Right atrium auricular region (tissue), 2 donors: ENCODE measurements around the gene LINGO4. TPM values are rescaled to one million over a fixed set of nuclear protein-coding genes. Genes with fewer than 3 reads are reported as not detected.

Source experiments
- DNase-seq: peaks from one replicate; pipeline ENCODE4 v3.0.0-alpha.2; 2019; ENCODE audit warnings: low spot score
- H3K27ac ChIP-seq, 2 donors: fragments of 200-600 bp; sonication (generic); 1 replicate in 1 of 2; 2 replicates in 1 of 2; pipeline ENCODE4 v1.5.1; 2016 to 2019
- H3K27me3 ChIP-seq, 2 donors: fragments of 200-600 bp; sonication (generic); one replicate each; pipeline versions ENCODE4 v1.5.1 to v1.6.0; 2017 to 2019
- H3K36me3 ChIP-seq: fragments of 200-600 bp; sonication (generic); one replicate; pipeline ENCODE4 v1.5.1; 2016
- H3K4me1 ChIP-seq, 2 donors: fragments of 200-600 bp; sonication (generic); one replicate each; pipeline versions ENCODE4 v1.5.1 to v1.6.0; 2017 to 2019
- H3K4me3 ChIP-seq, 2 donors: fragments of 200-600 bp; sonication (generic); 1 replicate in 1 of 2; 2 replicates in 1 of 2; pipeline ENCODE4 v1.5.1; 2017 to 2019; ENCODE audit warnings: mild to moderate bottlenecking in 1 of 2, moderate library complexity in 1 of 2
- H3K9me3 ChIP-seq, 2 donors: fragments of 200-600 bp; sonication (generic); one replicate each; pipeline ENCODE4 v1.5.1; 2019
- total RNA-seq, 2 donors: library from RNA; depleted of rRNA; stranded (reverse); fragments of >200 nt; gene quantifications; one replicate each; pipeline ENCODE4 v1.1.0, GENCODE V29; 2016
- TF ChIP-seq, protein P1 (sequence below), 2 donors: fragments of 200-600 bp; sonication (generic); IDR thresholded peaks; one replicate each; pipeline ENCODE4 v1.5.1; 2019; ENCODE audit warnings: antibody characterized with exemption in 2 of 2

Gene LINGO4
- total RNA-seq, 2 donors from 2014 or later = 0.20 to 0.33 TPM

DNA sequence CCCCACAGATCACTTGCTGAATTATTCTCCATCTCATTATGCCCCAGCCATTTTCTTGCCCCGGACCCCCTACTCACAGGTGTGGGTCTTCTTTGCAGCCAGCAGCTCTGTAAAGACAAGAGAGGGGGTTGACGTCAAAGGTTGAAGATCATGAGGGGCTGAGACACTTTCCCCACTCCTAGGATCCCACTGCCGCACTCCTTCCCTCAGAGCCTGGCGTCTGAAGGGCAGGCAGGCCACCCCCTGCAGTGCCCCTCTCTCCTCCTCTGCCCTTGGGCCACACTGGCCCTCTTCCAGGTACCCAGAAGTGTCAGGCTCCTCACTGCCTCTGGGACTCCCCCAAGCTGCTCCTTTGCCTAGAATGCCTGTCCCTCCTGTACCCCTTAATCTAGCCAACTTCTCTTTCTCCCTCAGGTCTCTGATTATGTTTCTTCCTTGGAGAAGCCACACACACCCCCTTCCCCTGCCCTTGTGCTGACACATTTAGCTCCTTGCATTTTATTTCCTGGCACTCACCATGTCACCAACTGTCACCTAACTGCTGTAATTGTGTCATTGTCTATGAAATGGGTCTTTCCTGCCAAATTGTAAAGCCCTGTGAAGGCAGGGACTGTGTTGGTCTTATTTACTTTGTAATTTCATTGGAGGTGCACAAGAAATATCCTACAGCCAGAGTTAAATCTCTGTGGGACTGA is 24.3 kb upstream of the LINGO4 start:
- TF ChIP-seq, protein P1, sequence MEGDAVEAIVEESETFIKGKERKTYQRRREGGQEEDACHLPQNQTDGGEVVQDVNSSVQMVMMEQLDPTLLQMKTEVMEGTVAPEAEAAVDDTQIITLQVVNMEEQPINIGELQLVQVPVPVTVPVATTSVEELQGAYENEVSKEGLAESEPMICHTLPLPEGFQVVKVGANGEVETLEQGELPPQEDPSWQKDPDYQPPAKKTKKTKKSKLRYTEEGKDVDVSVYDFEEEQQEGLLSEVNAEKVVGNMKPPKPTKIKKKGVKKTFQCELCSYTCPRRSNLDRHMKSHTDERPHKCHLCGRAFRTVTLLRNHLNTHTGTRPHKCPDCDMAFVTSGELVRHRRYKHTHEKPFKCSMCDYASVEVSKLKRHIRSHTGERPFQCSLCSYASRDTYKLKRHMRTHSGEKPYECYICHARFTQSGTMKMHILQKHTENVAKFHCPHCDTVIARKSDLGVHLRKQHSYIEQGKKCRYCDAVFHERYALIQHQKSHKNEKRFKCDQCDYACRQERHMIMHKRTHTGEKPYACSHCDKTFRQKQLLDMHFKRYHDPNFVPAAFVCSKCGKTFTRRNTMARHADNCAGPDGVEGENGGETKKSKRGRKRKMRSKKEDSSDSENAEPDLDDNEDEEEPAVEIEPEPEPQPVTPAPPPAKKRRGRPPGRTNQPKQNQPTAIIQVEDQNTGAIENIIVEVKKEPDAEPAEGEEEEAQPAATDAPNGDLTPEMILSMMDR (IDR thresholded peaks at IDR 0.05) = no peak
- Histone ChIP-seq H3K27me3 (no peaks in the 10 kb centered on the region), H3K9me3 (no peaks in the 10 kb centered on the region), H3K4me1 (peaks cover 0 to 32% of the 10 kb centered on the region in 2 donors), H3K27ac (no peak overlapping the region), H3K4me3 (no peak overlapping the region), H3K36me3 (no peaks in the 10 kb centered on the region)
- DNase-seq = no peak

DNA sequence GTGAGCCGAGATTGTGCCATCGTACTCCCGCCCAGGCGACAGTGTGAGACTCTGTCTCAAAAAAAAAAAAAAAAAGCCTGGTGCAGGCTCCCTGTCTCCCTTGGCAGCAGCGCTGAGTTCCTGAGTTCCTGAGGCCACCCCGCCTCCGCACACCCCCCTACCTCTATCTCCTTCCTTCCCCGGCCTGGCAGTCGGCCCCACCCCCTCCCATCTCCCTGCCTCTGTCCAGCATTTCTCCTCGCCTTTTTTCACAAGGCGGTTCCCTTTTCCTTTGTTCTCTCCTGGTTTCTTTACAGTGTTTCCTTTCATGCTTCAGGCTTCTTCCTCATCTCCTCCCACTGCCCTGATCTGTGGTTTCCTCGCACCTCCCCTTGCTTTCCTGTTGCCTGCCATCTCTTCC is 23.7 kb upstream of the LINGO4 start:
- DNase-seq = no peak
- Histone ChIP-seq H3K4me3 (no peak overlapping the region), H3K36me3 (no peaks in the 10 kb centered on the region), H3K27ac (no peak overlapping the region), H3K4me1 (peaks cover 0 to 32% of the 10 kb centered on the region in 2 donors), H3K27me3 (no peaks in the 10 kb centered on the region), H3K9me3 (no peaks in the 10 kb centered on the region)
- TF ChIP-seq, protein P1 (IDR thresholded peaks at IDR 0.05) = no peak

DNA sequence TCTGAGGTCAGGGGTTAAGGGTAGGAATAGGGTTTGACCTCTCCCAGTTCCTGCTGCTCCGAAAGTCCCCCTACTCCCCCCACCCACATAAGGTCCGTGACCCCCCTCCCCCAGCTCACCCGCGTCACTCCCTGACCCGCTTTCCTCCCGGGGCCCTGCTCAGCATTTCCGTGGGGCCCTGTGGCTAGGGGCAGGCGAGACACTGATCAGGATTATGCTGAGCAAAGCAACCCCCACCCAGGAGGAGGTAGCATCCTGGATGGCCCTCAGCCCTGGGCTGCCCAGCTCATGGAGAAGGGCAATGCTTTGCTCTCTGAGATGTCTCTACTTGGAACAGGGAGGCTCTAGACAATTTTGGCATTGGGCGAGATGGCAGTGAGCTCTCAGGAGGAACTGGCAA is 22.6 kb upstream of the LINGO4 start:
- no peaks in the 10 kb centered on the region for H3K27me3 ChIP-seq
- peaks cover 0 to 29% of the 10 kb centered on the region in 2 donors for H3K4me1 ChIP-seq
- H3K4me3 ChIP-seq = no peak overlapping the region
- H3K27ac ChIP-seq = no peak overlapping the region
- TF ChIP-seq, protein P1 (IDR thresholded peaks at IDR 0.05) = no peak
- no peak for DNase-seq
- no peaks in the 10 kb centered on the region for H3K9me3 ChIP-seq
- no peaks in the 10 kb centered on the region for H3K36me3 ChIP-seq

DNA sequence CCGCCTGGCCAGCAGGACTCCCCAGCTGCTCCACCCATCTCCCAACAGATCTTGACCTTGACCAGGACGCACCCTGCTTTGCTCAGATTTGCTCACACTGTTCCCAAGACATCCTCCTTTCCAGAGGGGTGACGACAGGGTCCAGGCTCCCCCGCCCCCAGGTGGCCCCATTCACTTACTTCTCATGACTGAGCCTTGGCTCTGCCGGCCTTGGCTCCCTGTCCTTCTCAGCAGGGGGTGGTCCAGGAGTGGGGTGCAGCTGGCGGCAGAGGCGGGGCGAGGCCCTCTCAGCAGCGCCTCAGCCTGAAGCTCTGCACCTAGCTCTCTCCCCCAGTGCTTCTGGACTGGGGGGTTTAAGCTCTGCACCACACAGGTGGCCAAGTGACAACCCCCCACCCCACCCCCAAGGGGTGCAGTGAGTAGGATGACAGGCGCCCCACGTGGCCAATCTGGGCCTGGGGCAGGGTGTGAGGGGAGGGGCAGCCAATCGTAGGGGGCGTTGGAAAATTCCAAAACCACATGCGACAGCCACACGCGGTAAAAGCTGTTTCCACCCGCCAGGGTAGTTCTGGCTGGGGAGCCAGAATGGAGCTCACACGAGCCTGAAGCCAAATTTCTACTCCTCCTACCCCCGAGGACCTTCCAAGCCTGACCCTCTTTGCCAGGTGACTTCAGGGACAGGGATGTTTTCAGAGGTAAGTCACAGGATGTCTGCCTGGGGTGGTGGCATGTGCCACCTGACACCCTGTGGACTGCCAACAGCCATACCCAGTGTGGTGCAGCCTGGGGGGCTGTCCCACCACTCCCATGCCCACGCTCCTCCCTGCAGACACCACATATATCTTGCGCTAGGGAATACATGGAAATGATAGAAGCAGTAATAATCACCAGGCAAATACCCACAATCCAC is 20.8 kb upstream of the LINGO4 start:
- H3K9me3 ChIP-seq = no peaks in the 10 kb centered on the region
- no peak overlapping the region for H3K4me3 ChIP-seq
- no peak overlapping the region for H3K27ac ChIP-seq
- no peak for DNase-seq
- peaks cover 0 to 23% of the 10 kb centered on the region in 2 donors for H3K4me1 ChIP-seq
- TF ChIP-seq, protein P1 (IDR thresholded peaks at IDR 0.05) = no peak
- no peaks in the 10 kb centered on the region for H3K27me3 ChIP-seq
- no peaks in the 10 kb centered on the region for H3K36me3 ChIP-seq

DNA sequence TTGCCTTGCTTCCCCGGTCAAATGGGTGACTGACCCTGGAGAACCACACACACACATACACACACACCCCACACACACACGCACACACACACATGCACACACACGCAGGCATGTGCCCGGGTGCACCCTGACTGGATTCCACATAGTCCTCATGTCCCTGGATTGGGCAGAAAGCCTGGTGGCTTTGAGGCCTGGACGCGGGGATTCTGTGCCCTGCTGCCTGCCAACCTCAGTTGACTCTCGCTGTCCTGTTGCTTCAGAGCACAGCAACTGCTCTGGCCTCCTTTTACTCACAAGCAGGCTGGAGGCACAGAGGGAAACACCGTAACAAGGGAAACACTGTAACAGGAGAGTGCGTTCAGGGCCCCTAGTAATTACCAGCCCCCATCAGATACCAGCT is 20.0 kb upstream of the LINGO4 start:
- no peak for DNase-seq
- Histone ChIP-seq H3K27me3 (no peaks in the 10 kb centered on the region), H3K9me3 (no peaks in the 10 kb centered on the region), H3K4me3 (no peak overlapping the region), H3K4me1 (peaks cover 0 to 23% of the 10 kb centered on the region in 2 donors), H3K36me3 (no peaks in the 10 kb centered on the region), H3K27ac (no peak overlapping the region)
- TF ChIP-seq, protein P1 (IDR thresholded peaks at IDR 0.05) = no peak
